HepG2 (cell line): ENCODE measurements around the gene GHR. TPM values are rescaled to one million over a fixed set of nuclear protein-coding genes. Genes with fewer than 3 reads are reported as not detected.

Experiments
- ATAC-seq: fragments of 200-7000 bp; cut with Tn5 transposase; 3 replicates; pipeline ENCODE4 v1.9.1; 2020; ENCODE audit warnings: mild to moderate bottlenecking, moderate library complexity
- BruUV-seq: library from RNA; stranded (reverse); fragments of 400-500 nt; replicated peaks from 2 replicates; lab custom pipeline; 2021; lab: Mats Ljungman, UMichigan
- CTCF ChIA-PET: fragments of 300-600 bp; formaldehyde crosslinking; extraction: SDS; loops from one replicate; lab custom pipeline; 2021; ENCODE audit warnings: low total read pairs, inconsistent platforms, low intra/inter-chr PET ratio; lab: Yijun Ruan, JAX
- POLR2A ChIA-PET: fragments of 350-600 bp; sonication (Branson Sonifier 250); formaldehyde crosslinking; loops from one replicate; lab custom pipeline; 2020; ENCODE audit warnings: antibody characterized with exemption, inconsistent platforms; lab: Yijun Ruan, JAX
- DNase-seq: peaks from one replicate; pipeline ENCODE4 v3.0.0-alpha.2; 2015; ENCODE audit warnings: low spot score
- FAIRE-seq: peaks from 3 replicates; lab custom pipeline; 2011; peaks lifted over from hg19 to GRCh38; lab: Jason Lieb, UNC
- H2AFZ ChIP-seq: one replicate; pipeline ENCODE4 v1.6.1; 2011; ENCODE audit warnings: low read length, inconsistent platforms
- H3K27ac ChIP-seq: fragments of 300-600 bp; 3 replicates; pipeline ENCODE4 v1.8.0; 2011; ENCODE audit warnings: mixed run types, mild to moderate bottlenecking, mixed read lengths, low read length, inconsistent platforms; ENCODE audit not compliant: insufficient read depth; ENCODE audit errors: extremely low read length
- H3K27me3 ChIP-seq, 2 experiments: fragments of 200-600 bp in 1 of 2; 2 replicates in 1 of 2; 3 replicates in 1 of 2; pipeline versions ENCODE4 v1.6.0 to v1.8.0; 2011; ENCODE audit warnings: low read length in 2 of 2, mild to moderate bottlenecking in 2 of 2, moderate library complexity in 2 of 2, inconsistent platforms in 1 of 2; ENCODE audit not compliant: insufficient read depth in 2 of 2, control insufficient read depth in 1 of 2
- H3K36me3 ChIP-seq, 2 experiments: fragments of 200-600 bp in 1 of 2; replicated peaks in 1 of 2; 2 replicates in 1 of 2; 3 replicates in 1 of 2; pipeline versions ENCODE4 v1.5.1 to v1.8.0; 2011; ENCODE audit warnings: low read length in 2 of 2, inconsistent platforms in 1 of 2; ENCODE audit not compliant: insufficient read depth in 2 of 2, control insufficient read depth in 1 of 2
- H3K4me1 ChIP-seq: 2 replicates; pipeline ENCODE4 v1.5.1; 2012; ENCODE audit warnings: low read length, inconsistent platforms; ENCODE audit not compliant: insufficient read depth
- H3K4me2 ChIP-seq: 2 replicates; pipeline ENCODE4 v1.6.0; 2011; ENCODE audit warnings: low read depth, low read length, inconsistent platforms
- H3K4me3 ChIP-seq, 3 experiments: fragments of 200-600 bp in 1 of 3; sonication (generic), shearing (Covaris generic) in 1 of 3; replicated peaks in 1 of 3; 2 replicates each; pipeline ENCODE4 v1.5.1; 2011 to 2016; ENCODE audit warnings: low read length in 3 of 3, inconsistent platforms in 2 of 3, low read depth in 2 of 3, mild to moderate bottlenecking in 2 of 3, control low read depth in 1 of 3, mixed read lengths in 1 of 3; ENCODE audit not compliant: insufficient read depth in 1 of 3
- H3K79me2 ChIP-seq: one replicate; pipeline ENCODE4 v1.6.1; 2011; ENCODE audit warnings: low read length, inconsistent platforms; ENCODE audit not compliant: insufficient read depth
- H3K9ac ChIP-seq: 2 replicates; pipeline ENCODE4 v1.6.0; 2011; ENCODE audit warnings: mild to moderate bottlenecking, low read depth, low read length, inconsistent platforms; ENCODE audit not compliant: insufficient read depth
- H3K9me3 ChIP-seq: 2 replicates; pipeline ENCODE4 v1.5.1; 2012; ENCODE audit warnings: mild to moderate bottlenecking, low read length
- H4K20me1 ChIP-seq: 2 replicates; pipeline ENCODE4 v1.6.0; 2011; ENCODE audit warnings: inconsistent platforms, mild to moderate bottlenecking, low read length, moderate library complexity; ENCODE audit not compliant: insufficient read depth
- CBX2 ChIP-seq, 2 experiments: fragments of 200-600 bp in 1 of 2; sonication (generic); formaldehyde crosslinking in 1 of 2; IDR thresholded peaks; 2 replicates each; pipeline versions ENCODE4 v1.7.0 to v1.8.1; 2018 to 2022; ENCODE audit warnings: low read depth in 2 of 2, low read length in 1 of 2, mild to moderate bottlenecking in 1 of 2, missing genetic modification reagents in 1 of 2
- NBN ChIP-seq: fragments of 450-650 bp; conservative IDR thresholded peaks from 2 replicates; pipeline ENCODE4 v1.6.1; 2017
- PHB2 ChIP-seq: fragments of 450-650 bp; IDR thresholded peaks from 2 replicates; pipeline ENCODE4 v1.6.1; 2018; ENCODE audit not compliant: partially characterized antibody
- PLRG1 ChIP-seq: fragments of 450-650 bp; conservative IDR thresholded peaks from 2 replicates; pipeline ENCODE4 v1.6.1; 2016
- RBFOX2 ChIP-seq: fragments of 200-400 bp; formaldehyde crosslinking; IDR thresholded peaks from 2 replicates; pipeline ENCODE4 v1.6.1; 2017; ENCODE audit warnings: low read depth, mild to moderate bottlenecking, low read length
- SP2 ChIP-seq: sonication (generic); formaldehyde crosslinking; IDR thresholded peaks from 2 replicates; pipeline ENCODE4 v1.5.1; 2020; ENCODE audit warnings: mild to moderate bottlenecking, missing genetic modification reagents
- TARDBP ChIP-seq: sonication (generic); formaldehyde crosslinking; IDR thresholded peaks from 2 replicates; pipeline ENCODE4 v1.8.0; 2022; ENCODE audit warnings: mild to moderate bottlenecking, missing genetic modification reagents
- TRIM24 ChIP-seq: sonication (generic); formaldehyde crosslinking; IDR thresholded peaks from 2 replicates; pipeline ENCODE4 v1.8.0; 2022; ENCODE audit warnings: mild to moderate bottlenecking, missing genetic modification reagents
- ZC3H13 ChIP-seq: sonication (generic); formaldehyde crosslinking; IDR thresholded peaks from 2 replicates; pipeline ENCODE4 v1.8.1; 2023; ENCODE audit warnings: mild to moderate bottlenecking, missing genetic modification reagents, moderate library complexity
- ZFP37 ChIP-seq: sonication (generic); formaldehyde crosslinking; IDR thresholded peaks from 2 replicates; pipeline ENCODE4 v1.4.0; 2020; ENCODE audit warnings: missing genetic modification reagents, borderline replicate concordance
- ZFP91 ChIP-seq: sonication (generic); formaldehyde crosslinking; IDR thresholded peaks from 2 replicates; pipeline ENCODE4 v1.9.0; 2022; ENCODE audit warnings: missing genetic modification reagents, mild to moderate bottlenecking, borderline replicate concordance
- ZNF260 ChIP-seq: sonication (generic); formaldehyde crosslinking; IDR thresholded peaks from 2 replicates; pipeline ENCODE4 v1.4.0; 2020; ENCODE audit warnings: missing genetic modification reagents, low read depth, mild to moderate bottlenecking, borderline replicate concordance
- ZNF333 ChIP-seq: sonication (generic); formaldehyde crosslinking; IDR thresholded peaks from 2 replicates; pipeline ENCODE4 v1.4.0; 2020; ENCODE audit warnings: mild to moderate bottlenecking, missing genetic modification reagents, borderline replicate concordance
- ZNF589 ChIP-seq: sonication (generic); formaldehyde crosslinking; conservative IDR thresholded peaks from 2 replicates; pipeline ENCODE4 v1.8.0; 2022; ENCODE audit warnings: mild to moderate bottlenecking, moderate library complexity, missing genetic modification reagents
- WGBS: methylation state at CpG from one replicate; pipeline ENCODE4 v1.1.6; 2017; ENCODE audit warnings: low lambda C conversion rate; 5-methylcytosine and 5-hydroxymethylcytosine counted together
- in situ Hi-C: cut with HindIII; loops from 2 replicates; pipeline ENCODE4 v1.10.0; 2017; ENCODE audit warnings: low pct_unique_long_range_greater_than_20kb; ENCODE audit not compliant: extremely low pct_ligation_motif_present
- intact Hi-C: fragments of 100-400 bp; cut with micrococcal nuclease; formaldehyde crosslinking; loops from one replicate; pipeline ENCODE4 v1.10.0; 2022; ENCODE audit not compliant: unreplicated experiment
- polyA plus RNA-seq, 8 experiments: library from polyadenylated mRNA; depleted of rRNA in 3 of 8; stranded (reverse) in 7 of 8; unstranded in 1 of 8; fragments of >200 nt; fragmentation: Illumina TruSeq in 4 of 8; extraction: Trizol in 4 of 8; gene quantifications; 2 replicates each; pipeline versions ENCODE4 v1.2.1 to v1.2.3, GENCODE V29; 2011 to 2016; ENCODE audit warnings: low read depth in 4 of 8, missing spikeins in 1 of 8, mixed read lengths in 1 of 8; ENCODE audit not compliant: insufficient read depth in 1 of 8
- total RNA-seq, 5 experiments: library from RNA; depleted of rRNA; stranded (reverse); fragments of >200 nt; fragmentation: Illumina TruSeq; extraction: Trizol; gene quantifications; 2 replicates each; pipeline ENCODE4 v1.2.3, GENCODE V29; 2016; ENCODE audit warnings: low read depth in 1 of 5
- TF ChIP-seq, protein P1 (sequence below): sonication (generic); formaldehyde crosslinking; IDR thresholded peaks from 2 replicates; pipeline ENCODE4 v1.8.0; 2022; ENCODE audit warnings: mild to moderate bottlenecking, missing genetic modification reagents, moderate library complexity
- TF ChIP-seq, protein P2 (sequence below): sonication (generic); formaldehyde crosslinking; IDR thresholded peaks from 2 replicates; pipeline ENCODE4 v1.4.0; 2020; ENCODE audit warnings: missing genetic modification reagents

The GHR gene
- total and polyA plus RNA-seq, 2 of the 13 experiments (the other 11 are each of a cell fraction or from before 2014, with no cell fraction given): 0.07 TPM; not detected in 1

GRCh38 chr5:42570966-42571960 lies 148.0 kb downstream of the GHR start:
- Histone ChIP-seq H3K27ac (no peak overlapping the region), H3K4me1 (no peaks in the 10 kb centered on the region), H2AFZ (no peak overlapping the region), H3K4me2 (no peak overlapping the region), H4K20me1 (no peaks in the 10 kb centered on the region), H3K4me3 (no peak overlapping the region), H3K27me3 (no peaks in the 10 kb centered on the region), H3K36me3 (no peaks in the 10 kb centered on the region), H3K79me2 (no peaks in the 10 kb centered on the region), H3K9me3 (no peaks in the 10 kb centered on the region), H3K9ac (no peak overlapping the region)
- ChIA-PET POLR2A (no interaction called here), CTCF (no interaction called here)
- ATAC-seq (no peak), FAIRE-seq (no peak), DNase-seq (no peak)
- 28% methylated on average over 8 of the region's 8 CpGs for WGBS
- no TSS peak for BruUV-seq
- TF ChIP-seq ZNF260 (no peak), PHB2 (no peak), TARDBP (CRISPR knock-in tag) (no peak), ZFP91 (CRISPR knock-in tag) (no peak), RBFOX2 (no peak), ZNF333 (CRISPR knock-in tag) (no peak), NBN (no peak), CBX2 (IDR thresholded peaks at IDR 0.05; ENCODE audit: low read depth, low read length) (no peak), CBX2 (CRISPR knock-in tag; IDR thresholded peaks at IDR 0.05; ENCODE audit: low read depth) (no peak), PLRG1 (no peak), SP2 (CRISPR knock-in tag) (no peak), ZFP37 (CRISPR knock-in tag) (no peak), ZC3H13 (no peak), TRIM24 (CRISPR knock-in tag) (no peak), ZNF589 (CRISPR knock-in tag) (no peak)
- TF ChIP-seq, protein P1, sequence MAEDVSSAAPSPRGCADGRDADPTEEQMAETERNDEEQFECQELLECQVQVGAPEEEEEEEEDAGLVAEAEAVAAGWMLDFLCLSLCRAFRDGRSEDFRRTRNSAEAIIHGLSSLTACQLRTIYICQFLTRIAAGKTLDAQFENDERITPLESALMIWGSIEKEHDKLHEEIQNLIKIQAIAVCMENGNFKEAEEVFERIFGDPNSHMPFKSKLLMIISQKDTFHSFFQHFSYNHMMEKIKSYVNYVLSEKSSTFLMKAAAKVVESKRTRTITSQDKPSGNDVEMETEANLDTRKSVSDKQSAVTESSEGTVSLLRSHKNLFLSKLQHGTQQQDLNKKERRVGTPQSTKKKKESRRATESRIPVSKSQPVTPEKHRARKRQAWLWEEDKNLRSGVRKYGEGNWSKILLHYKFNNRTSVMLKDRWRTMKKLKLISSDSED (CRISPR knock-in tag): no peak
- TF ChIP-seq, protein P2, sequence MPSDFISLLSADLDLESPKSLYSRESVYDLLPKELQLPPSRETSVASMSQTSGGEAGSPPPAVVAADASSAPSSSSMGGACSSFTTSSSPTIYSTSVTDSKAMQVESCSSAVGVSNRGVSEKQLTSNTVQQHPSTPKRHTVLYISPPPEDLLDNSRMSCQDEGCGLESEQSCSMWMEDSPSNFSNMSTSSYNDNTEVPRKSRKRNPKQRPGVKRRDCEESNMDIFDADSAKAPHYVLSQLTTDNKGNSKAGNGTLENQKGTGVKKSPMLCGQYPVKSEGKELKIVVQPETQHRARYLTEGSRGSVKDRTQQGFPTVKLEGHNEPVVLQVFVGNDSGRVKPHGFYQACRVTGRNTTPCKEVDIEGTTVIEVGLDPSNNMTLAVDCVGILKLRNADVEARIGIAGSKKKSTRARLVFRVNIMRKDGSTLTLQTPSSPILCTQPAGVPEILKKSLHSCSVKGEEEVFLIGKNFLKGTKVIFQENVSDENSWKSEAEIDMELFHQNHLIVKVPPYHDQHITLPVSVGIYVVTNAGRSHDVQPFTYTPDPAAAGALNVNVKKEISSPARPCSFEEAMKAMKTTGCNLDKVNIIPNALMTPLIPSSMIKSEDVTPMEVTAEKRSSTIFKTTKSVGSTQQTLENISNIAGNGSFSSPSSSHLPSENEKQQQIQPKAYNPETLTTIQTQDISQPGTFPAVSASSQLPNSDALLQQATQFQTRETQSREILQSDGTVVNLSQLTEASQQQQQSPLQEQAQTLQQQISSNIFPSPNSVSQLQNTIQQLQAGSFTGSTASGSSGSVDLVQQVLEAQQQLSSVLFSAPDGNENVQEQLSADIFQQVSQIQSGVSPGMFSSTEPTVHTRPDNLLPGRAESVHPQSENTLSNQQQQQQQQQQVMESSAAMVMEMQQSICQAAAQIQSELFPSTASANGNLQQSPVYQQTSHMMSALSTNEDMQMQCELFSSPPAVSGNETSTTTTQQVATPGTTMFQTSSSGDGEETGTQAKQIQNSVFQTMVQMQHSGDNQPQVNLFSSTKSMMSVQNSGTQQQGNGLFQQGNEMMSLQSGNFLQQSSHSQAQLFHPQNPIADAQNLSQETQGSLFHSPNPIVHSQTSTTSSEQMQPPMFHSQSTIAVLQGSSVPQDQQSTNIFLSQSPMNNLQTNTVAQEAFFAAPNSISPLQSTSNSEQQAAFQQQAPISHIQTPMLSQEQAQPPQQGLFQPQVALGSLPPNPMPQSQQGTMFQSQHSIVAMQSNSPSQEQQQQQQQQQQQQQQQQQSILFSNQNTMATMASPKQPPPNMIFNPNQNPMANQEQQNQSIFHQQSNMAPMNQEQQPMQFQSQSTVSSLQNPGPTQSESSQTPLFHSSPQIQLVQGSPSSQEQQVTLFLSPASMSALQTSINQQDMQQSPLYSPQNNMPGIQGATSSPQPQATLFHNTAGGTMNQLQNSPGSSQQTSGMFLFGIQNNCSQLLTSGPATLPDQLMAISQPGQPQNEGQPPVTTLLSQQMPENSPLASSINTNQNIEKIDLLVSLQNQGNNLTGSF (CRISPR knock-in tag): no peak
- intact Hi-C loops: no loop called here
- in situ Hi-C loops: no loop called here
